GM12878 (cell line): Measurements from ENCODE around the gene TOMM5. TPM values are rescaled to one million over a fixed set of nuclear protein-coding genes. Genes with fewer than 3 reads are reported as not detected.

Experiments
- ATAC-seq: fragments of 200-7000 bp; cut with Tn5 transposase; 3 replicates; pipeline ENCODE4 v1.9.1; 2020; ENCODE audit warnings: mild to moderate bottlenecking, moderate library complexity
- BruUV-seq: library from RNA; stranded (reverse); fragments of 400-500 nt; replicated peaks from 2 replicates; lab custom pipeline; 2021; lab: Mats Ljungman, UMichigan
- CTCF ChIA-PET: fragments of 300-600 bp; sonication (Branson Sonifier 250); formaldehyde crosslinking; extraction: SDS; loops from one replicate; lab custom pipeline; 2021; ENCODE audit warnings: inconsistent platforms; lab: Yijun Ruan, JAX
- POLR2A ChIA-PET: fragments of 350-600 bp; formaldehyde crosslinking; extraction: SDS; loops from one replicate; lab custom pipeline; 2021; ENCODE audit warnings: inconsistent platforms; lab: Charles Lee
- RAD21 ChIA-PET: fragments of 300-600 bp; sonication (Branson Sonifier 250); formaldehyde crosslinking; loops from one replicate; lab custom pipeline; 2023; ENCODE audit warnings: antibody characterized with exemption; ENCODE audit not compliant: unreplicated experiment; lab: Charles Lee
- SMC1A ChIA-PET: fragments of 300-600 bp; sonication (Branson Sonifier 250); formaldehyde crosslinking; loops from one replicate; lab custom pipeline; 2023; ENCODE audit not compliant: unreplicated experiment, uncharacterized antibody; lab: Charles Lee
- DNase-seq: peaks from one replicate; pipeline ENCODE4 v3.0.0-alpha.2; 2011; ENCODE audit warnings: low read depth, low spot score
- FAIRE-seq: peaks from 3 replicates; lab custom pipeline; 2011; peaks lifted over from hg19 to GRCh38; lab: Jason Lieb, UNC
- H2AFZ ChIP-seq: 2 replicates; pipeline ENCODE4 v1.6.0; 2011; ENCODE audit warnings: low read depth, low read length, control low read depth; ENCODE audit not compliant: control insufficient read depth
- H3K27ac ChIP-seq: 2 replicates; pipeline ENCODE4 v1.5.1; 2011; ENCODE audit warnings: control low read depth; ENCODE audit not compliant: control insufficient read depth, insufficient read depth
- H3K27me3 ChIP-seq, 2 experiments: replicated peaks in 1 of 2; 2 replicates each; pipeline versions ENCODE4 v1.6.0 to v1.6.1; 2011; ENCODE audit warnings: low read length in 1 of 2; ENCODE audit not compliant: control insufficient read depth in 2 of 2, insufficient read depth in 2 of 2
- H3K36me3 ChIP-seq, 2 experiments: 2 replicates each; pipeline ENCODE4 v1.5.1; 2011; ENCODE audit warnings: low read length in 1 of 2; ENCODE audit not compliant: control insufficient read depth in 2 of 2, insufficient read depth in 2 of 2
- H3K4me1 ChIP-seq: 2 replicates; pipeline ENCODE4 v1.6.1; 2011; ENCODE audit warnings: mild to moderate bottlenecking, low read length, moderate library complexity, mixed read lengths; ENCODE audit not compliant: control insufficient read depth, insufficient read depth
- H3K4me2 ChIP-seq: 2 replicates; pipeline ENCODE4 v1.6.0; 2011; ENCODE audit warnings: control low read depth; ENCODE audit not compliant: control insufficient read depth, insufficient read depth
- H3K4me3 ChIP-seq: fragments of 200-600 bp; sonication (generic); 2 replicates; pipeline ENCODE4 v1.5.1; 2016
- H3K79me2 ChIP-seq: 2 replicates; pipeline ENCODE4 v1.6.0; 2011; ENCODE audit warnings: low read length; ENCODE audit not compliant: control insufficient read depth, insufficient read depth
- H3K9ac ChIP-seq: 2 replicates; pipeline ENCODE4 v1.8.0; 2011; ENCODE audit warnings: low read length, control low read depth, mixed read lengths; ENCODE audit not compliant: control insufficient read depth, insufficient read depth
- H3K9me3 ChIP-seq: replicated peaks from 3 replicates; pipeline ENCODE4 v1.5.1; 2011; ENCODE audit warnings: mild to moderate bottlenecking, low read length; ENCODE audit not compliant: control insufficient read depth, insufficient read depth
- H4K20me1 ChIP-seq: 2 replicates; pipeline ENCODE4 v1.6.0; 2011; ENCODE audit not compliant: control insufficient read depth, insufficient read depth
- ATF3 ChIP-seq: IDR thresholded peaks from 2 replicates; pipeline ENCODE4 v1.6.1; 2011; ENCODE audit warnings: low read depth, mild to moderate bottlenecking, low read length, moderate library complexity, borderline replicate concordance; ENCODE audit errors: extremely low read depth
- ATF7 ChIP-seq: fragments of 450-650 bp; IDR thresholded peaks from 2 replicates; pipeline ENCODE4 v1.6.1; 2016; ENCODE audit warnings: low read depth, mild to moderate bottlenecking
- BCL11A ChIP-seq: IDR thresholded peaks from 2 replicates; pipeline ENCODE4 v1.6.1; 2011; ENCODE audit warnings: low read depth, low read length
- CUX1 ChIP-seq: IDR thresholded peaks from 2 replicates; pipeline ENCODE4 v1.6.1; 2012; ENCODE audit warnings: improper control_type of control experiment, low read depth, low read length; ENCODE audit not compliant: insufficient replicate concordance
- DPF2 ChIP-seq: fragments of 450-650 bp; IDR thresholded peaks from 2 replicates; pipeline ENCODE4 v1.6.1; 2017; ENCODE audit warnings: mild to moderate bottlenecking
- HDAC2 ChIP-seq: fragments of 200-600 bp; sonication (generic); IDR thresholded peaks from 2 replicates; pipeline ENCODE4 v1.6.1; 2017
- HSF1 ChIP-seq: fragments of 150-350 bp; IDR thresholded peaks from 2 replicates; pipeline ENCODE4 v1.6.1; 2014; ENCODE audit warnings: mild to moderate bottlenecking, low read depth, low read length
- POLR2AphosphoS2 ChIP-seq: IDR thresholded peaks from 2 replicates; pipeline ENCODE4 v1.6.1; 2011; ENCODE audit warnings: low read depth, mild to moderate bottlenecking, low read length, improper control_type of control experiment, moderate library complexity
- RAD51 ChIP-seq: fragments of 450-650 bp; IDR thresholded peaks from 2 replicates; pipeline ENCODE4 v1.6.1; 2016; ENCODE audit warnings: moderate library complexity, mild to moderate bottlenecking, inconsistent platforms
- RELA ChIP-seq: fragments of 450-650 bp; IDR thresholded peaks from 2 replicates; pipeline ENCODE4 v1.8.0; 2014; ENCODE audit warnings: borderline replicate concordance; ENCODE audit not compliant: partially characterized antibody
- SMAD1 ChIP-seq: fragments of 450-650 bp; IDR thresholded peaks from 2 replicates; pipeline ENCODE4 v1.6.1; 2018; ENCODE audit warnings: mild to moderate bottlenecking, low read depth; ENCODE audit not compliant: partially characterized antibody
- TCF12 ChIP-seq: IDR thresholded peaks from 2 replicates; pipeline ENCODE4 v1.6.1; 2011; ENCODE audit warnings: low read depth, mild to moderate bottlenecking, low read length
- TCF7 ChIP-seq: IDR thresholded peaks from 2 replicates; pipeline ENCODE4 v1.6.1; 2014; ENCODE audit warnings: antibody characterized with exemption, borderline replicate concordance
- ZBED1 ChIP-seq: IDR thresholded peaks from 2 replicates; pipeline ENCODE4 v1.6.1; 2016; ENCODE audit warnings: borderline replicate concordance
- ZNF24 ChIP-seq: fragments of 450-650 bp; IDR thresholded peaks from 2 replicates; pipeline ENCODE4 v1.6.1; 2017; ENCODE audit warnings: antibody characterized with exemption, mild to moderate bottlenecking
- WGBS: methylation state at CpG from one replicate; pipeline ENCODE4 v1.1.6; 2016; ENCODE audit warnings: low lambda C conversion rate; ENCODE audit not compliant: insufficient replicate concordance, insufficient coverage; ENCODE audit errors: missing lambda C conversion rate; 5-methylcytosine and 5-hydroxymethylcytosine counted together
- in situ Hi-C: fragments of 300-500 bp; cut with MboI; formaldehyde crosslinking; loops from 9 replicates; pipeline ENCODE4 v1.14.3; 2018; ENCODE audit warnings: mixed read lengths
- intact Hi-C: fragments of 100-400 bp; cut with micrococcal nuclease; formaldehyde crosslinking; loops from one replicate; pipeline ENCODE4 v1.14.2; 2022; ENCODE audit not compliant: unreplicated experiment
- polyA plus RNA-seq, 11 experiments: library from polyadenylated mRNA; depleted of rRNA in 4 of 11; unstranded in 6 of 11; stranded (reverse) in 5 of 11; fragments of >200 nt; fragmentation: Nextera tagmentation in 4 of 11; fragmentation: Illumina TruSeq in 1 of 11; extraction: Ambion mirVana in 4 of 11; extraction: Trizol in 1 of 11; gene quantifications; 1 replicate in 1 of 11; 2 replicates in 10 of 11; pipeline versions ENCODE4 v1.2.1 to v1.2.3, GENCODE V29; 2011 to 2016; ENCODE audit warnings: inconsistent platforms in 2 of 11, missing spikeins in 2 of 11, low read depth in 1 of 11
- total RNA-seq, 4 experiments: library from RNA; depleted of rRNA in 3 of 4; stranded (reverse); fragments of >200 nt in 3 of 4; fragmentation: Illumina TruSeq in 1 of 4; extraction: Trizol in 1 of 4; gene quantifications; 2 replicates each; pipeline versions ENCODE4 v1.2.1 to v1.2.3, GENCODE V29; 2013 to 2021

Gene TOMM5
- total and polyA plus RNA-seq, 10 of the 15 experiments (the other 5 are each of a cell fraction or from before 2014, with no cell fraction given) = 152 to 1,143 (median 351) TPM

- no peak overlapping the region for H2AFZ ChIP-seq
- H3K36me3 ChIP-seq = no peaks in the 10 kb centered on the region
- intact Hi-C loops = loop anchor here (10.0 kb wide), 1 partner anchor 64 kb away; no protein-coding TSS in a partner anchor
- H3K9me3 ChIP-seq = no peaks in the 10 kb centered on the region
- ATAC-seq (no peak), FAIRE-seq (no peak)
- no peaks in the 10 kb centered on the region for H3K79me2 ChIP-seq
- no peak overlapping the region for H3K9ac ChIP-seq
- no peaks in the 10 kb centered on the region for H4K20me1 ChIP-seq
- in situ Hi-C loops = no loop called here
- no TSS peak for BruUV-seq
- SMC1A ChIA-PET = no interaction called here
- no peak overlapping the region for H3K4me3 ChIP-seq
- H3K4me2 ChIP-seq = no peak overlapping the region
- TF ChIP-seq ZNF24 = no peak
- no peak for TF ChIP-seq TCF7
- TF ChIP-seq HDAC2 = no peak
- TF ChIP-seq BCL11A = no peak
- TF ChIP-seq ZBED1 = no peak
- TF ChIP-seq ATF7 = no peak
- TF ChIP-seq HSF1 = no peak
- TF ChIP-seq POLR2AphosphoS2 = no peak
- no peak for TF ChIP-seq ATF3
- TF ChIP-seq TCF12 = no peak
- no peak for TF ChIP-seq DPF2
- no peak for TF ChIP-seq CUX1
- TF ChIP-seq RAD51 = no peak
- TF ChIP-seq SMAD1 = no peak
- TF ChIP-seq RELA = no peak
- TF ChIP-seq, all 136 proteins: peak for 0
- Histone ChIP-seq H3K27me3 (no peaks in the 10 kb centered on the region), H3K4me1 (no peaks in the 10 kb centered on the region), H3K27ac (no peak overlapping the region)
- POLR2A ChIA-PET = no interaction called here
- RAD21 ChIA-PET = no interaction called here
- CTCF ChIA-PET = no interaction called here
- DNase-seq = no peak
- 95% methylated on average over 1 of the region's 1 CpG for WGBS
Measured at GRCh38 chr9:37550781-37551180, 41.6 kb downstream of the TOMM5 start.
